OCI-LY1 (cell line): ENCODE results near the gene EIF3J.
"Not testable (repeated sequence)": the region's sequence is repeated elsewhere in the genome, so short reads cannot be mapped to it uniquely, and the experiment has no call there.

Source experiments
- H2AFZ ChIP-seq: fragments of 200-600 bp; sonication (generic), shearing (Covaris generic); 2 replicates; pipeline ENCODE4 v1.6.0; 2014; ENCODE audit warnings: antibody characterized with exemption, mild to moderate bottlenecking, low read length
- H3F3A ChIP-seq: fragments of 200-600 bp; sonication (generic), shearing (Covaris generic); 2 replicates; pipeline ENCODE4 v1.6.0; 2014; ENCODE audit warnings: mild to moderate bottlenecking, antibody characterized with exemption, low read length, moderate library complexity; ENCODE audit not compliant: insufficient read depth
- H3K27ac ChIP-seq: fragments of 200-600 bp; sonication (generic); 2 replicates; pipeline ENCODE4 v1.5.1; 2014; ENCODE audit warnings: low read length, mixed run types, mild to moderate bottlenecking, low read depth; ENCODE audit not compliant: poor library complexity, severe bottlenecking
- H3K27me3 ChIP-seq: fragments of 200-600 bp; sonication (generic); 2 replicates; pipeline ENCODE4 v1.6.0; 2014; ENCODE audit warnings: antibody characterized with exemption, mild to moderate bottlenecking, low read length, moderate library complexity; ENCODE audit not compliant: insufficient read depth
- H3K36me3 ChIP-seq: fragments of 200-600 bp; sonication (generic); 2 replicates; pipeline ENCODE4 v1.6.1; 2014; ENCODE audit warnings: mild to moderate bottlenecking, antibody characterized with exemption, low read length, moderate library complexity, mixed read lengths; ENCODE audit not compliant: insufficient read depth
- H3K4me1 ChIP-seq: fragments of 200-600 bp; sonication (generic); 2 replicates; pipeline ENCODE4 v1.5.1; 2014; ENCODE audit warnings: mild to moderate bottlenecking, low read length, moderate library complexity; ENCODE audit not compliant: insufficient read depth, severe bottlenecking
- H3K4me2 ChIP-seq: fragments of 200-600 bp; sonication (generic), shearing (Covaris generic); 2 replicates; pipeline ENCODE4 v1.6.1; 2014; ENCODE audit warnings: low read length
- H3K4me3 ChIP-seq: fragments of 200-600 bp; sonication (generic); 2 replicates; pipeline ENCODE4 v1.5.1; 2014; ENCODE audit warnings: low read length, low read depth, mild to moderate bottlenecking, mixed read lengths; ENCODE audit not compliant: poor library complexity, severe bottlenecking
- H3K79me2 ChIP-seq: fragments of 200-600 bp; shearing (Covaris generic); 2 replicates; pipeline ENCODE4 v1.6.1; 2016; ENCODE audit warnings: mixed run types, low read length, mixed read lengths; ENCODE audit not compliant: insufficient read depth
- H3K9ac ChIP-seq: fragments of 200-600 bp; sonication (generic), shearing (Covaris generic); 2 replicates; pipeline ENCODE4 v1.6.1; 2014; ENCODE audit warnings: mild to moderate bottlenecking, low read length, mixed read lengths
- H3K9me2 ChIP-seq: fragments of 200-600 bp; sonication (generic), shearing (Covaris generic); 2 replicates; pipeline ENCODE4 v1.6.1; 2014; ENCODE audit warnings: low read depth, mild to moderate bottlenecking, low read length, mixed read lengths
- H3K9me3 ChIP-seq: fragments of 200-600 bp; shearing (Covaris generic); 2 replicates; pipeline ENCODE4 v1.6.1; 2014; ENCODE audit warnings: low read length, mixed read lengths
- H4K20me1 ChIP-seq: fragments of 200-600 bp; sonication (generic), shearing (Covaris generic); 2 replicates; pipeline ENCODE4 v1.6.0; 2016; ENCODE audit warnings: mild to moderate bottlenecking, low read length; ENCODE audit not compliant: insufficient read depth
- EZH2 ChIP-seq: fragments of 200-600 bp; sonication (generic), shearing (Covaris generic); IDR thresholded peaks from 2 replicates; pipeline ENCODE4 v1.8.0; 2017; ENCODE audit warnings: borderline replicate concordance, mixed run types, mild to moderate bottlenecking, antibody characterized with exemption, low read length, moderate library complexity, mixed read lengths
- TF ChIP-seq, protein P1 (sequence below): fragments of 200-600 bp; sonication (generic), shearing (Covaris generic); IDR thresholded peaks from 2 replicates; pipeline ENCODE4 v1.5.1; 2017; ENCODE audit warnings: mild to moderate bottlenecking, antibody characterized with exemption, low read length, moderate library complexity, mixed read lengths

Gene EIF3J

DNA sequence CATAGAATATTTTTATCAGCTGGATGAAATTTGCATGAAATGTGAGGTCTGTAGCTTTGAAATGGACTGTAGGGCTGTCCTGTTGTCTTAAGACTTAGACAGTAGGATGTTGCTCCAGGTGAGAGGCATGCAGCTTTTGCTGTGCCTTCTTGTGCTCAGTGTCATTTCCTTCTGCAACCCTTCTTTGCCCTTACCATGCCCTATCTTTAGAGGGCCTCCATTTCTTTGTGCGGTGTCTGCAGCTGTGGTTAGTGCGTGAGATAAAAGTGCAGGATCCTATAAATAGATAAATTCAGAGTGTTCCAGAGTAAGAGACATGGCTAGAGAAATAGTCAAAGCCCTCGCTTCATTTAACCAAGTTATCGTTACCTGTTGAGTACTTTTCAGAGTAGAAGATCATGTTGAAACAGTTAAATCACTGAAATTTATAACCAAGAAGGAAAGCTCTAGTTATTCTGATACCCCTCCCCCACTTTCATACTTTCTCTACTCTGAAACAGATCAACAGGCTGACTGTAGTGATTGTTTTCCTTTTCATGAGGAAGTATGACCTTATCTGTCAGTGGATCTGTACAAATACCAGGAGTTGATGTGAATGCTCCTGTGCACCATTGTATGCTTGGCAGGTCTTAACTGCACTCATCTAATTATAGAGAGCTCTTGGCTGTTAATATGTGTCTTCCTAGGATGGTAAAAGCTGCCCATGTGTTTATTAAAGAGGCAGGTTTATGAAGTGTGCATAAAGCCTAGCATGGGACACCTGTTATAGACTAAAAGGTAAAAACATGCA, 18.2 kb downstream of the EIF3J start:
- no peaks in the 10 kb centered on the region for H4K20me1 ChIP-seq
- no peak overlapping the region for H3K9ac ChIP-seq
- H3K4me1 ChIP-seq: peaks cover 10% of the 10 kb centered on the region
- H3K9me3 ChIP-seq: no peaks in the 10 kb centered on the region
- TF ChIP-seq, protein P1, sequence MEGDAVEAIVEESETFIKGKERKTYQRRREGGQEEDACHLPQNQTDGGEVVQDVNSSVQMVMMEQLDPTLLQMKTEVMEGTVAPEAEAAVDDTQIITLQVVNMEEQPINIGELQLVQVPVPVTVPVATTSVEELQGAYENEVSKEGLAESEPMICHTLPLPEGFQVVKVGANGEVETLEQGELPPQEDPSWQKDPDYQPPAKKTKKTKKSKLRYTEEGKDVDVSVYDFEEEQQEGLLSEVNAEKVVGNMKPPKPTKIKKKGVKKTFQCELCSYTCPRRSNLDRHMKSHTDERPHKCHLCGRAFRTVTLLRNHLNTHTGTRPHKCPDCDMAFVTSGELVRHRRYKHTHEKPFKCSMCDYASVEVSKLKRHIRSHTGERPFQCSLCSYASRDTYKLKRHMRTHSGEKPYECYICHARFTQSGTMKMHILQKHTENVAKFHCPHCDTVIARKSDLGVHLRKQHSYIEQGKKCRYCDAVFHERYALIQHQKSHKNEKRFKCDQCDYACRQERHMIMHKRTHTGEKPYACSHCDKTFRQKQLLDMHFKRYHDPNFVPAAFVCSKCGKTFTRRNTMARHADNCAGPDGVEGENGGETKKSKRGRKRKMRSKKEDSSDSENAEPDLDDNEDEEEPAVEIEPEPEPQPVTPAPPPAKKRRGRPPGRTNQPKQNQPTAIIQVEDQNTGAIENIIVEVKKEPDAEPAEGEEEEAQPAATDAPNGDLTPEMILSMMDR: no peak
- no peak for TF ChIP-seq EZH2
- peaks cover 87% of the 10 kb centered on the region for H3K36me3 ChIP-seq
- 0 out of 2 replicates have a peak, but pooled peaks cover 3% of the 10 kb centered on the region for H3F3A ChIP-seq
- H3K9me2 ChIP-seq: no peaks in the 10 kb centered on the region
- H3K27ac ChIP-seq: no peak overlapping the region
- no peaks in the 10 kb centered on the region; the same call in 1 of the 2 replicates for H3K79me2 ChIP-seq
- no peak overlapping the region for H3K4me2 ChIP-seq
- H3K27me3 ChIP-seq: no peaks in the 10 kb centered on the region
- no peak overlapping the region for H3K4me3 ChIP-seq
- no peak overlapping the region for H2AFZ ChIP-seq

DNA sequence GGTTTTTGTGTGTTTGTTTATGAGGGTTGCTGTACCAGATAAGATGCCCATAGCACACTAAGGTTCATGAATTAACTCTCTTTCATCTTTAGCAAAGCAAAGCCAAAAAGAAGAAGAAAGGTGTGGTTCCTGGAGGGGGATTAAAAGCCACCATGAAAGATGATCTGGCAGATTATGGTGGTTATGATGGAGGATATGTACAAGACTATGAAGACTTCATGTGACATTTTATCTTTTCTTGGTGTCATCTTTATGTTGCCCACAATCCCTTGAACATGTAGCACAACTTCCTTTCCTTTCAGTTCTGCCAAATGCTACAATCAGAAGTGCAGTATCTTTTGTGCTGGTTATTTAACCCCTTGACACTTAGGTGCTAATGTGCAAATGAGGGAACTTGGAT, 24.0 kb downstream of the EIF3J start:
- H3K27ac ChIP-seq, H3K9me3 ChIP-seq, H3K79me2 ChIP-seq, H3K9me2 ChIP-seq, H3K4me1 ChIP-seq, H3K4me3 ChIP-seq, H3K9ac ChIP-seq, H3K27me3 ChIP-seq, H4K20me1 ChIP-seq, H2AFZ ChIP-seq, H3K4me2 ChIP-seq: not testable (repeated sequence)
- 0 out of 2 replicates have a peak, but pooled peaks cover 11% of the 10 kb centered on the region for H3F3A ChIP-seq
- peaks cover 98% of the 10 kb centered on the region for H3K36me3 ChIP-seq

DNA sequence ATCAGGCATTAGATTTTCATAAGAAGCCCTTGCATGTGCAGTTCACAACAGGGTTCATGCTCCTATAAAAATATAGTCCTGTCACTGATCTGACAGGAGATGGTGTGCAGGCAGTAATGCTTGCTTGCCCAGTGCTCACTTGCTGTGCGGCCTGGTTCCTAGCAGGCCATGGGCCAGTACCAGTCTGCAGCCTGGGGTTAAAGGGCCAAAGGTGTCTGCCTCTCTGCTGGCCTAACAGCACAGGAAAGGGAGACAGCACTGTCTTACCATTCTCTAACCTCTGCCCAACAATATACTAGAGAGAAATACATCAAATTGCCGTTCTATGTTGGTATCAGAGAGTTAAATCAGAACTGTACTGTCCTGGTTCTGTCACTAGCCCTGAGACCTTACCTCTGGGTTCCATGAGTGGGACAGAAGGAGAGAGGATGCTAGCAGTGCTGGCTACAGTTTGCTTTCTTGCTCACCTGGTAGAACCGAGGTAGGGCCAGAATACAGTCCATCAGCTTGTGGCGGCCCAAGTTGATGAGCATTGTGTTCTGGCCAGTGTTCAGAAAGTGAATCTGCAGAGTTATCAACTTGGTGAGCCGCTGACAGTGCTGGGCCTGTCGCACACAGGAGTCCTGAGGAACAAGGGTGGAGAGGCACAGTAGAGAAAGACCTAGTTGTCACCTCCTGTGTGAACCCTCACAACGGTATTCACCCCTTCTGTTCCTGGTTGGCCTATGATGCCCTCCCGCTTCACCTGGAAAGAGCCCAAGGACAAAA, 28.6 kb downstream of the EIF3J start:
- Histone ChIP-seq H3K4me3 (no peak overlapping the region), H3K27ac (no peak overlapping the region), H3K27me3 (no peaks in the 10 kb centered on the region), H3K4me1 (no peaks in the 10 kb centered on the region), H4K20me1 (no peaks in the 10 kb centered on the region), H3K9me2 (no peaks in the 10 kb centered on the region), H3K4me2 (no peak overlapping the region), H3F3A (0 out of 2 replicates have a peak, but pooled peaks cover 7% of the 10 kb centered on the region), H3K9ac (no peak overlapping the region), H3K9me3 (no peaks in the 10 kb centered on the region), H3K79me2 (no peaks in the 10 kb centered on the region), H3K36me3 (peaks cover 80% of the 10 kb centered on the region), H2AFZ (no peak overlapping the region)
- no peak for TF ChIP-seq EZH2
- TF ChIP-seq, protein P1: no peak
